NCI-H1930 (cell line): Measurements from ENCODE around the gene GNAI1.

ENCODE experiments used
- DNase-seq, 2 experiments: peaks; one replicate each; lab custom pipeline; 2025; lab: John Stamatoyannopoulos, UW

GNAI1 gene

DNA sequence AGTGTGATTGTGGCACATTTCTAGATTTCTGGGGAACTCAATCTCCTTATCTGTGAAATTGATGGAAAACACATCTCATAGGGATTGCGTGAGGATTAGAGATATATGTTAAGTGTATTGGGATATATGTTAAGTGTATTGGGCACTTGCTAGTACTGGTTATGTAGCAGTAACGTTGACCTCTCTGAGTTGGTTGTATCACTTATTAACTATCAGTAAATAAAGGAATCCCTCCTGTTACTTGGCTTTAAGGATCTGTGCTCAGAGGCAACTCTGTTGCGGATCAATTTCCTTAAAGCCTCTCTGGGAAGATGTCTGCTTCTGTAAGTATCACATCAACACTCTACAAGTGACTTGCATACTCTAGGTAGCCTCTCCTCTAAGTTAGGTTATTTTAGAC lies 25.2 kb downstream of the GNAI1 start:
- DNase-seq, result no peak

GRCh38 chr7:80161466-80161865 lies 26.8 kb downstream of the GNAI1 start:
- no peak for DNase-seq

DNA sequence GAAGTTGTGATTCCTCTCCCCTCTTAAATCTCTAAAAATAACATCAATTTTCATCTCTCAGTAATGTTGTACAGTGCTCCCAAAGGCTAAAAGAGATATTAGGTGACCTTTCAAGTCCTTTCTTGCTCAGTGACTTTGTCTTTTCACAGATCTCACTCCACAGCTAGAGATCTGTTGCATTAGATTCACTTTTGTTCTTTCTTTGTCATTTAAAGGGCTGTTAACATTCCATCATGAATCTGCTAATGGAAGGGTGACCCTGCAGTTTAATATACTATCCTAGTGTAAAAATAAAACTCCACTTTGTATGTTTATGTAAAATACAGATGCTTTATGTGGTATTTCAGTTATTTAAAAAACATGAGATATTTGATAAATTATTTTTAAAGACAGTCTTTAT lies 30.5 kb downstream of the GNAI1 start:
- no peak for DNase-seq

- no peak for DNase-seq
Measured at GRCh38 chr7:80170445-80170844, 35.8 kb downstream of the GNAI1 start.

DNA sequence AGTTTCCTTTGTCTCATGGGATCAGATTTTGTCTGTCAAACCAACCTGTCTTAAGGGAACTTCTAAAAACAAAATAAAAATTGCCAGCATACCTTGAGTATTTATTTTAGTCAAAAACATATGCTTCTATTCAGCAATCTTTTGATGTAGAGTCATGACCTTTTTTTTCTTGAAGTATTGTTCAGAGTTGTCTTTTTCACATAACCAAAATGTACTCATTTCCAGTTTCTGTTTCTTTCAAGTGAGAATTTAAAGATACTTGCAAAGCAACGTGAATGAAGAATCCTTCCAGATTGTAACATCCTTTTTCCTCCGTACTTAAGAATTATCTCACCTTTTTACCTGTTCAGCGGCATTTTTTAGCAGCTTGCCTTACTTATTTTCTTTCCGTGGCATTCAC lies 37.8 kb downstream of the GNAI1 start:
- no peak for DNase-seq

DNA sequence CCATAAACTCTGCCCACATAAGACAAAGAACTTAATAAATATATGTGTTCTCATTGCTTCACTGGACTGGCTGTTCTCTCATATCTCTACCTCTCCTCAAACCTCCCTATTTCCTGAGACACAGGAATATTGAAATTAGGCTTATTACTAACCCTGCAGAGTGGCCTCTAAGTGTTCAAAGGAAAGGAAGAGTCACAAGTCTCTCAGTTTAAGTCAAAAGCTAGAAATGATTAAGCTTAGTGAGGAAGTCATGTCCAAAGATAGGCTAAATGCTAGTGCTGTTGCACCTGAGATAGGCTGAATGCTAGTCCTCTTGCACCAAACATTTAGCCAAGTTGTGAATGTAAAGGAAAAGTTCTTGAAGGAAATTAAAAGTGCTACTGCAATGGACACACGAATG lies 41.1 kb downstream of the GNAI1 start:
- no peak for DNase-seq

DNA sequence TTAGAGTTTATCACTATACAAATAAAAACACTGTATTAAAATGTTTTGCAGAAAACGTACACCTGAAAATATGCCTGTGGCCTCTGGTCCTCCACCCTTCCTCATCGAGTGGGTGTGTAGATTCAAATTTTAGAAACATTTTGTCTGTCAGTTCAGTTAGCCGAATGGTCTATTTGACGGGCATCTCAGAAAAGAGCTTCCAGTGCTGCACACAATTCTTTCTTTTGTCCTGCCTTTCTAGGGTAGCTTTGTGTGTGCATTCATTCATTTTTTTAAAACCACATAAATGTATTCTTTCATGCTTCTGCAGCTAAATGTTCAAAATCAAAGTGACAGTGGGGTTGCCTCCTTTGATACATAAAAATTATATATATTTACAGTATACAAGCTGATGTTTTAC lies 46.8 kb downstream of the GNAI1 start:
- DNase-seq, result no peak

DNA sequence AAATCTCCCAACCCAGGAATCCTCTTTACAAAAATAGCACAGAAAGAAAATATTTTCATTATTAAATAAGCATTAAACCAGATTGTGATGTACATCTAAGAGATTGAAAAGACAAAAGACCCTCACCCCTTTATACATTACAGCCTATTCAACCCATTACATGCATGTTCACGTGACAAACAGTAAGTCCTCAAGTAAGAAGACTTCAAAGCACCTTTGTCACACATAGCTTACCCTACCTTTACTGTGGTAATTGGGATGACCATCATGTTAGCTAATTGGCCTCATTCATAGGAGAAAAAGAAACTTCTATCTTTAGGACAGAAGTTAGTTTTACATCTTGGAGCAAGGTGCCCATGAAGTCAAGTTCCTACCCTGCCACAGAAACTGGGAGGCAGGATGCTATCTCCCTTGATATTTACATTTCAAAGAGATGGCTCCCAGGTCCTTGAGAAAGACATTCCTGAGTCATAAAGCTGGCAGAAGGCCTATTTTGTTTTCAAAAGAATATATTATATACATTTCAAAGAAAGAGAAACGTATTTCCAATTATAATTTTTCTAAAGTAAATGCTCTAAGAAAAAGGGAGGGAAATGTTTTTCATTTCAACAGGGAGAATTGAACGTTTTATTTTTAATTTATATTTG lies 48.1 kb downstream of the GNAI1 start:
- DNase-seq, result no peak

DNA sequence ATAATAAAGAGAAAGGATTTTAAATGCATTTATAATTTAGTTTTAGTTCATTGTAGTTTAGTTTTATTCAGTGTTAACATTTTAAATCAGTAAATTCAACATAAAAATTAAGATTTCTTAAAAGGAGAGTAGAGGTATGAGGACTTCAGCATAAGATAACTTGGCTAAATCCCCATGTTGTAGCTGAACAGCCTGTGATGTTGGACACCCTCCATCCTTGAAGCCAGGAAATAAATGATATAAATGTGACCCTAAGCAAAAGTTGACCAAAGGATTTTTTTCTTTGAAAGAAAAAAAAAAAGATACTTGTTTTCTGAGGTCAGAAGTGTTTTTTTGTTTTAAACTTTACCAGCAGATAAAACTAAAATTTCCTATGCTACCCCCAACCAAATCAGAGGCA lies 48.7 kb downstream of the GNAI1 start:
- DNase-seq, result no peak

- no peak for DNase-seq
Measured at GRCh38 chr7:80183900-80184685, 49.5 kb downstream of the GNAI1 start.

DNA sequence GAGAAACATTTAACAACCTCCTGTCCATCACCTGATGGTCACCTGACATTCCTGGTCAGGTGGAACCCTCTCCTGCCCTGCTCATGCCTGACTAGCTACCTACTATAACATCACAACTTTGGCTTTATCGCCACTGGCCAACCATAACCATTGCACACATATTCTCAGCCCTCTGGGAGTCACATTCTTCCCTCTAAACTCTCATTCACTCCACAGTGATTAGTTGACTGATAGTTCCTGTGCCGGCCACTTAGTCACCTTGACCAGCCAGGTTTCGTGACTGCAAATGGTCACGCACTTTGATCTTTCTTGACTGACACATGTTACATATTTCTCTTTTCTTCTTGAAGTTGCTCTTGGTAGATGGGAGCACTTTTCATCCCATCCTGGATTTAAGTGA lies 50.1 kb downstream of the GNAI1 start:
- no peak for DNase-seq

- no peak for DNase-seq
Measured at GRCh38 chr7:80185571-80185970, 50.9 kb downstream of the GNAI1 start.

GRCh38 chr7:80186721-80187120 lies 52.1 kb downstream of the GNAI1 start:
- DNase-seq, result peak in 1 of 2 experiments; percentile 11

DNA sequence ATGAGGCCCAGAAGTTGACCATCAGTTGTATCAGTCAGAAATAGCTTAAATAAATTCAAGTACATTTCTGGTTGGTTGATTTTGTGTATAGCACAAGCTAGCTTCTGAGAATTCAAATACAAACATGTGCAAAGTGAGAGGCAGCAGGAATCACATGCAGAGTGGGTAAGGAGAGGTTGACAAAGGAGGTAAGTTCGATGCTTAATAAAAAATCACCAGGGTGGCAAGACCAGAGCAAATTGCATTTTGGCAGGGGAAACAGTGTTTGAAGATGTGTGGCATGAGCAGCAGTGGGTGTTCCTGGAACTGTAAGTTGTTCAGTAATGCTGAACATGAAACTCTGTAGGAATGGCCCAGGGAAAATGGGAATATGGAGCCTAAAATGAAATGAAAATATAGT lies 52.6 kb downstream of the GNAI1 start:
- no peak for DNase-seq

DNA sequence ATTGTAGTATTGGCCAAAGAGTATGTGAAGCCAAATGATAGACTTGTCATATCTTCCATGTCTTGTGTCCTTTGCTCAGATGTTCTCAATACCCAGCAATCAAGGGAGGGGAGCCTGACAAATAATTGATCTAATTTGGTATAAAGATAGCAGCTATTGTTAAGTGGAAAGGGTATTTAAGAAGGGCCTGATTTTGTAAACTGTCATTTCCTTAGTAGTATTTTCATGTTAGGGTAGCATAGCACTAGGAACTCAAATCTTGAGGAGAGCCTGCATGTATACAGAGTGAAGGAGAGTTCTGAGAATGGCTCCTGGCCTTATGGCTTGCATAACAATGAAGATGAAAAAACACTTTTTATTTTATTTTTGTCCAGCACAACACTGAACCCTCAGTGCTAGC lies 53.1 kb downstream of the GNAI1 start:
- DNase-seq, result no peak

- DNase-seq, result no peak
Measured at GRCh38 chr7:80189638-80190037, 55.0 kb downstream of the GNAI1 start.

DNA sequence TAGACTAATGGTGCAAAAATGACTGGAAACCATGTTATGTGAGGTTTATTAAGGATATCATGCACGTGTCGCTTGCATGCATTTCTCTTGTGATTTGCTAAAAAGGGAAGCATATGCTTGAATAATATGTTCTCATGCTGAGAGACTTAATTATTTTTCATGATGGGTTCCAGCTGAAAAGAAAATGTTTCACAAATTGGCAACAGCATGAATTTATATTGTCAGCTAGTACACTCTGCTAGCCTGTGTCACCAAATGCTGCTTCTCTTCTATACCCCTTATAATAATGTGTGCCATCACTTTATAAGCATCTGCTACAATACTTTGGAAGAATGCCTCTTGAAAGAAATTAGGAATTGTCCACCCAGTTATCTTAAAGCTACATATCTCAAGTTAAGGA lies 63.0 kb downstream of the GNAI1 start:
- no peak for DNase-seq

- no peak for DNase-seq
Measured at GRCh38 chr7:80199051-80199450, 64.4 kb downstream of the GNAI1 start.

DNA sequence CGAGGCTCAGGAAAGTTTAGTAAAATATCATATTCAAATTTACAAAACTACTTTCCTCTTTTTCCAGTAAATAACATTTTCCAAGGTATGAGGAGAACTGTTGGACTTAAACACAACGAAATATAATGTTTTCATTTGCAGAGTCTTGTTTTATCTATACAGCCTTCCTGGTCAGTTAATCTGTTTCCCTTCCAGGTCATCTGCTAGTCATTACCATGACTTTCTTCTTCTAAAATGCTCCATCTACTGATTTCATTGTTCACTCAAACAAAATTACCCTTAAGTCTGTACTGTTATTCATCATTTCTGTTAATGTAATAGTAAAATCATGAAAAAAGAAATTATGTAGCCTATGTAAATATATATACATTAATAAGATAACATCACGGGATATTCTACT lies 69.8 kb downstream of the GNAI1 start:
- no peak for DNase-seq

GRCh38 chr7:80204919-80205318 lies 70.3 kb downstream of the GNAI1 start:
- no peak for DNase-seq

GRCh38 chr7:80206763-80207162 lies 72.1 kb downstream of the GNAI1 start:
- no peak for DNase-seq

DNA sequence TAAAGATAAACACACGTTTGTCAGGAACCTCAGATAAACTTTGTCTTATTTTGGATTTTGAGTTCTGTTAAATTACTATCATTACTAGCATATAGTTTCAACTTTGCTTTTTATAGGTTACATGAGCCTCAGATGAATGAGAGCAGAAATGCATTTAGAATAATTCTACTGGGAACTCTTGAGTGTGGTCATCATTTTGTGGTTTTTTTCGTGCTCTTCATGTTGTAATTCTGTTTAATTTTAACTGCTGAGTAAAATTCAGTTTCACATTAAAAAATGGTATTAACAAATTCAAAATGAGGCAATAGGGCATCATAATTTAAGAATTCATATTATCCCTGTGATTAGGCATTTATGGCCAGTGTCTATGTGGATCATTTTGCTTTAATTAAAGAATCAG lies 72.9 kb downstream of the GNAI1 start:
- DNase-seq, result no peak

GRCh38 chr7:80208700-80209099 lies 74.1 kb downstream of the GNAI1 start:
- DNase-seq, result no peak

DNA sequence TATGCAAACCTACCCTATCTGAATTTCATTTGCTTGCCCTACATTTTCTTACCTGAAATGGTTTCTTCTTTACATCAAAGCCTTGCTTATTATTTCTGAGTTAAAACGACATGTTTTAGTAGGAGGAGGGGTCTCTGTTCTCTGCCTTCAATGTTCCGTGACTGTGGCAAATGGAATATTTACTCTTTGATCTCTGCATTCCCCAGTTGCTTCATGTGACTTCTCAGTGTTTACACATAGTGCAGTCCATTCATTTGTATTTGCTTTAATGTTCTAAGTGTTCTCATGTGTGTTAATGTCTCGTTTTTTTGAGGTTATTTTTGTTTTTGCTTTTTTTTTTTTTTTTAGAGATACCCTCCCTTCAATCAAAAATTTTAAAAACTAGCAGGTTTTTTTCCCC lies 75.8 kb downstream of the GNAI1 start:
- no peak for DNase-seq
